Measurements from ENCODE around the gene DLL3. TPM values are rescaled to one million over a fixed set of nuclear protein-coding genes. Genes with fewer than 3 reads are reported as not detected.

Gene DLL3
- total and polyA plus RNA-seq, 2 experiments from 2014 or later = 9.8 to 15.6 TPM

DNA sequence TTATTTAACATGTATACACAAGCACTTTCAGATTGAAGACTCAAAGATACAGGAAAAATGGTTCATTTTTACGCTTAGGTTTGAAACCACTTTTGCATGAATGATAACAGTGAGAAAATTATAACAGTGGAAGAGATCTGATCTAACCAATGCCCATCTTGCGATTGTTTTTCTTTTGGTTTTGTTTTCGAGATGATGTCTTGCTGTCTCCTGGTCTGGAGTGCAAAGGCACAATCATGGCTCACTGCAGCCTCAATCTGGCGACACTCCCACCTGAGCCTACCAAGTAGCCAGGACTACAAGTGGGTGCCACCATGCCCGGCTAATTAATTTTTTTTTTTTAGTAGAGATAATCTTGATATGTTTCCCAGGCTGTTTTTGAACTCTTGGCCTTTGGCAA is 51.5 kb downstream of the DLL3 start (continued):
- TF ChIP-seq REST (IDR thresholded peaks at IDR 0.05; ENCODE audit: unreplicated experiment) (no peak), JUNB (IDR thresholded peaks at IDR 0.05; ENCODE audit: unreplicated experiment) (no peak), EZH2phosphoT487 (IDR thresholded peaks at IDR 0.05; ENCODE audit: unreplicated experiment) (no peak), STAT1 (IDR thresholded peaks at IDR 0.05; ENCODE audit: unreplicated experiment) (no peak), CREB1 (CRISPR knock-in tag; IDR thresholded peaks at IDR 0.05; ENCODE audit: low read depth) (no peak)

DNA sequence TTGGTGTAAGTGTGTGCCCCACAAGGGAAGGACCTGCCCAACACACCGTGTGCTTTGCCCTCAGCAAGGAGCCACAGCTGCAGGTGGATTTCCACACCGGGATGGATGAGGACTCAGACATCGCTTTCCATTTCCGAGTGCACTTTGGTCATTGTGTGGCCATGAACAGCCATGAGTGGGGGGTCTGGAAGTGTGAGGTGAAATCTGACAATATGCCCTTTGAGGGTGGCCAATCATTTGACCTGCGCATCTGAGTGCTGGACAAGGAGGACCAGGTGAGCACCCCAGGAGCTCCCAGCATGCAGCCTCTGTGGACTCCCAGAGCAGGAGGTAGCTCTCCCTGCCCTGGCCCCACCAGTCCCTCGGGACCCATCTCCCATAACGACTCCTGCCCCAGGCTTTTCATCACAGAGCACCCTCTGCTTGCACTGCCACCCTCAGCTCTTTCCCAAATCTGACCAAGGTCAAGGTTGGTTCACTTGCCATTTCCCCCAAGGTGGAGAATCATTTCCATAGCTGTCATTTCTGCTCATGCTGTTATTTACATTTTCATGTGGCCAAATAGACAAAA is 54.4 kb downstream of the DLL3 start:
- DNase-seq (ENCODE audit: low spot score) (no peak), ATAC-seq (no peak)
- H3K27ac ChIP-seq (ENCODE audit: low read depth) = no peak overlapping the region
- no peaks in the 10 kb centered on the region; the same call in 1 of the 2 replicates for H3K9me2 ChIP-seq (ENCODE audit: insufficient read depth)
- no peaks in the 10 kb centered on the region for H3K27me3 ChIP-seq (ENCODE audit: insufficient read depth)
- H3K4me3 Mint-ChIP-seq = no peak overlapping the region
- H3K36me3 Mint-ChIP-seq (ENCODE audit: low read depth) = no peaks in the 10 kb centered on the region
- no peak overlapping the region for H3K27ac Mint-ChIP-seq
- H3K36me3 ChIP-seq (ENCODE audit: insufficient read depth) = no peaks in the 10 kb centered on the region
- no peaks in the 10 kb centered on the region for H3F3A ChIP-seq (replicated peaks; ENCODE audit: low read depth)
- H3K4me3 ChIP-seq = no peak overlapping the region
- TF ChIP-seq EZH2phosphoT487 (IDR thresholded peaks at IDR 0.05; ENCODE audit: unreplicated experiment) = no peak
- no peak for TF ChIP-seq JUNB (IDR thresholded peaks at IDR 0.05; ENCODE audit: unreplicated experiment)
- TF ChIP-seq ZNF114 (CRISPR knock-in tag; IDR thresholded peaks at IDR 0.05) = no peak
- TF ChIP-seq EZH2 (IDR thresholded peaks at IDR 0.05; ENCODE audit: low read depth, unreplicated experiment) = no peak
- TF ChIP-seq STAT1 (IDR thresholded peaks at IDR 0.05; ENCODE audit: unreplicated experiment) = no peak
- no peak for TF ChIP-seq ZNF331 (CRISPR knock-in tag; IDR thresholded peaks at IDR 0.05; ENCODE audit: low read depth)
- H3K4me1 Mint-ChIP-seq = no peaks in the 10 kb centered on the region
- no peak overlapping the region for H3K4me2 ChIP-seq
- H3K79me2 ChIP-seq (replicated peaks; ENCODE audit: insufficient read depth) = no peaks in the 10 kb centered on the region
- H3K9me3 Mint-ChIP-seq = no peaks in the 10 kb centered on the region
- no peaks in the 10 kb centered on the region for H3K4me1 ChIP-seq (ENCODE audit: insufficient read depth)
- no peaks in the 10 kb centered on the region for H4K20me1 ChIP-seq (replicated peaks; ENCODE audit: insufficient read depth)
- peaks cover 5% of the 10 kb centered on the region for H3K27me3 Mint-ChIP-seq (ENCODE audit: insufficient read depth, low read depth, poor library complexity)
- no peak overlapping the region for H2AFZ ChIP-seq

GRCh38 chr19:39554701-39555311 is 56.1 kb downstream of the DLL3 start:
- H3K4me3 Mint-ChIP-seq = no peak overlapping the region
- H3K9me3 Mint-ChIP-seq = no peaks in the 10 kb centered on the region
- Histone ChIP-seq H3K27ac (ENCODE audit: low read depth) (no peak overlapping the region), H3K36me3 (ENCODE audit: insufficient read depth) (no peaks in the 10 kb centered on the region), H3F3A (replicated peaks; ENCODE audit: low read depth) (no peaks in the 10 kb centered on the region), H4K20me1 (replicated peaks; ENCODE audit: insufficient read depth) (no peaks in the 10 kb centered on the region), H2AFZ (no peak overlapping the region), H3K79me2 (replicated peaks; ENCODE audit: insufficient read depth) (no peaks in the 10 kb centered on the region), H3K4me3 (no peak overlapping the region), H3K9me2 (ENCODE audit: insufficient read depth) (no peaks in the 10 kb centered on the region; the same call in 1 of the 2 replicates), H3K27me3 (ENCODE audit: insufficient read depth) (no peaks in the 10 kb centered on the region), H3K4me2 (no peak overlapping the region), H3K4me1 (ENCODE audit: insufficient read depth) (no peaks in the 10 kb centered on the region)
- DNase-seq (ENCODE audit: low spot score) = no peak
- H3K27me3 Mint-ChIP-seq (ENCODE audit: insufficient read depth, low read depth, poor library complexity) = peaks cover 6% of the 10 kb centered on the region
- no peak for ATAC-seq
- H3K36me3 Mint-ChIP-seq (ENCODE audit: low read depth) = no peaks in the 10 kb centered on the region
- no peaks in the 10 kb centered on the region for H3K4me1 Mint-ChIP-seq
- no peak overlapping the region for H3K27ac Mint-ChIP-seq
- TF ChIP-seq JUNB (IDR thresholded peaks at IDR 0.05; ENCODE audit: unreplicated experiment) (no peak), ZNF462 (CRISPR knock-in tag; IDR thresholded peaks at IDR 0.05) (no peak), POLR2AphosphoS5 (IDR thresholded peaks at IDR 0.05; ENCODE audit: low read depth) (no peak)
